NB4 (cell line): Measurements from ENCODE around the gene SPIN2B.

Source experiments
- CTCF ChIP-seq: IDR thresholded peaks from one replicate; pipeline ENCODE4 v1.5.1; 2012; ENCODE audit warnings: low read depth, low read length
- POLR2A ChIP-seq: IDR thresholded peaks from 2 replicates; pipeline ENCODE4 v1.6.1; 2011; ENCODE audit warnings: mild to moderate bottlenecking; ENCODE audit not compliant: insufficient read length; ENCODE audit errors: extremely low read depth

DNA sequence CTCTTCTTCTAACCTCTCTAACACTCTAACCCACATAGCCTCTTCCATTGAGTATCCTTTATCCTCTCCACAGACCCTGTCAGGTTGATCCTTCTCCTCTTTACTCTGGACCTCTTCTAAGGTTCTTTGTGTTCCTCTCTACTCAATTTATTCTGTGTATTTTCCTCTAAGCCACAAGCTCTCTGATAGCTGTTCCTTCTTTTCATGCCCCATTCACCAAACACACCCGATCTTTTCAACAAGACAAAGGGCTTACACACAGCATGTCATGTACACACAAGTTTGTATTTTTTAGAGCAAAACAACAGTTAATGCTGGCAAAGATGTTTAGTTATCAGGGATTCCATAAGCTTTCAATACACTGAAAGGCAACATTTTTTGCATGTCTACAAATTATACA is 1.9 kb downstream of the SPIN2B start:
- TF ChIP-seq CTCF (no peak), POLR2A (no peak)
